Upper lobe of left lung (tissue), 6 donors: ENCODE data around the gene ADD1. TPM values are rescaled to one million over a fixed set of nuclear protein-coding genes. Genes with fewer than 3 reads are reported as not detected.

Experiments used
- ATAC-seq, 2 donors: fragments of 200-7000 bp; cut with Tn5 transposase; one replicate each; pipeline ENCODE4 v1.9.1; 2022; ENCODE audit warnings: mild to moderate bottlenecking in 2 of 2, moderate library complexity in 2 of 2; ENCODE audit not compliant: low FRiP score in 2 of 2
- DNase-seq, 2 donors: peaks; one replicate each; pipeline ENCODE4 v3.0.0-alpha.2; 2019 to 2020
- H3K27ac ChIP-seq, 4 donors: fragments of 200-600 bp; sonication (generic); one replicate each; pipeline ENCODE4 v1.5.1; 2016 to 2019
- H3K27me3 ChIP-seq, 4 donors: fragments of 200-600 bp; sonication (generic); one replicate each; pipeline ENCODE4 v1.5.1; 2017 to 2019
- H3K36me3 ChIP-seq, 4 donors: fragments of 200-600 bp; sonication (generic); one replicate each; pipeline ENCODE4 v1.5.1; 2016 to 2019
- H3K4me1 ChIP-seq, 4 donors: fragments of 200-600 bp; sonication (generic); one replicate each; pipeline ENCODE4 v1.5.1; 2018 to 2019
- H3K4me3 ChIP-seq, 4 donors: fragments of 200-600 bp; sonication (generic); one replicate each; pipeline ENCODE4 v1.5.1; 2017 to 2019; ENCODE audit warnings: mild to moderate bottlenecking in 2 of 4, moderate library complexity in 1 of 4
- H3K9me3 ChIP-seq, 4 donors: fragments of 200-600 bp; sonication (generic); one replicate each; pipeline ENCODE4 v1.5.1; 2018 to 2019
- EP300 ChIP-seq, 4 donors: sonication (generic); formaldehyde crosslinking; IDR thresholded peaks; one replicate each; pipeline ENCODE4 v1.5.1; 2017; ENCODE audit warnings: antibody characterized with exemption in 4 of 4, control low read depth in 2 of 4
- POLR2A ChIP-seq, 4 donors: fragments of 450-650 bp; IDR thresholded peaks; one replicate each; pipeline ENCODE4 v1.5.1; 2016 to 2017; ENCODE audit warnings: antibody characterized with exemption in 4 of 4, mild to moderate bottlenecking in 2 of 4
- POLR2AphosphoS5 ChIP-seq, 2 donors: sonication (generic); formaldehyde crosslinking; IDR thresholded peaks; one replicate each; pipeline ENCODE4 v1.5.1; 2017; ENCODE audit warnings: antibody characterized with exemption in 2 of 2
- WGBS, 2 donors: methylation state at CpG; one replicate each; pipeline ENCODE4 v1.1.5; 2017 to 2018; 5-methylcytosine and 5-hydroxymethylcytosine counted together
- total RNA-seq, 6 donors: library from RNA; depleted of rRNA in 4 of 6; stranded (reverse); fragments of >200 nt in 4 of 6; gene quantifications; one replicate each; pipeline versions ENCODE4 v1.1.0 to v1.2.1, GENCODE V29; 2016 to 2021
- TF ChIP-seq, protein P1 (sequence below), 6 experiments: fragments of 450-650 bp in 4 of 6; fragments of 200-600 bp in 2 of 6; sonication (generic) in 2 of 6; IDR thresholded peaks; one replicate each; pipeline ENCODE4 v1.5.1; 2016 to 2019; ENCODE audit warnings: antibody characterized with exemption in 6 of 6
- donor health status: DM: no; HTN: no; CAD: no; lungs with moderate emphysema.
- donor health status: DM: no; HTN: yes; CAD: no; lungs with severe emphysema.

The ADD1 gene
- total RNA-seq, 6 donors from 2014 or later: 184 to 651 (median 290) TPM

DNA sequence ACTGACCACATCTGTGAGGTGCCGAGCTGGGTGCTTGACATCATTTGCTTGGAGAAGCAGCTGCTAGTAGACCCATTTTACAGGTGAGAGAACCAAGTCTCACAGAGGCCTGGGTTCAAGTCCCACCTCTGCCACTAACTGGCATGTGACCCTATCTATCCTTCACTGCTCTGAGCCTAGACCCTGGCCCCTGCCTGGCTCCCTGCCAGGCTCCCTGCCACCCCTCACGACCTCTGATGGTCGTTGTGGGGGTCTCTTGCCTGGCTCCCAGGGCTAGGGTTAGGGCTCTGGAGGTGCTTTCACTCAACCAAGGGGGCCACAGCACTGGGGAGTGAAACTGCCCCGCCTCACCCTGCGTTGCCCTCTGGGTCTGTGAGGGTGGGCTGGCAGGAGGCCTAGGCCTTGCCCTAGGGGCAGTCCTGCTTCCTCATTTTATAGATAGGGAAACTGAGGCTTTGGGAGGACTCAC lies 7.2 kb upstream of the ADD1 start:
- Histone ChIP-seq H3K4me3 (no peak overlapping the region), H3K27me3 (no peaks in the 10 kb centered on the region), H3K27ac (peak overlapping the region in 3 of 4 donors; percentile 36 to 76 (median 76)), H3K4me1 (peaks cover 15 to 35% (median 28%) of the 10 kb centered on the region in 4 donors), H3K36me3 (peaks cover 9 to 49% (median 43%) of the 10 kb centered on the region in 4 donors), H3K9me3 (no peaks in the 10 kb centered on the region)
- TF ChIP-seq, protein P1, sequence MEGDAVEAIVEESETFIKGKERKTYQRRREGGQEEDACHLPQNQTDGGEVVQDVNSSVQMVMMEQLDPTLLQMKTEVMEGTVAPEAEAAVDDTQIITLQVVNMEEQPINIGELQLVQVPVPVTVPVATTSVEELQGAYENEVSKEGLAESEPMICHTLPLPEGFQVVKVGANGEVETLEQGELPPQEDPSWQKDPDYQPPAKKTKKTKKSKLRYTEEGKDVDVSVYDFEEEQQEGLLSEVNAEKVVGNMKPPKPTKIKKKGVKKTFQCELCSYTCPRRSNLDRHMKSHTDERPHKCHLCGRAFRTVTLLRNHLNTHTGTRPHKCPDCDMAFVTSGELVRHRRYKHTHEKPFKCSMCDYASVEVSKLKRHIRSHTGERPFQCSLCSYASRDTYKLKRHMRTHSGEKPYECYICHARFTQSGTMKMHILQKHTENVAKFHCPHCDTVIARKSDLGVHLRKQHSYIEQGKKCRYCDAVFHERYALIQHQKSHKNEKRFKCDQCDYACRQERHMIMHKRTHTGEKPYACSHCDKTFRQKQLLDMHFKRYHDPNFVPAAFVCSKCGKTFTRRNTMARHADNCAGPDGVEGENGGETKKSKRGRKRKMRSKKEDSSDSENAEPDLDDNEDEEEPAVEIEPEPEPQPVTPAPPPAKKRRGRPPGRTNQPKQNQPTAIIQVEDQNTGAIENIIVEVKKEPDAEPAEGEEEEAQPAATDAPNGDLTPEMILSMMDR (IDR thresholded peaks at IDR 0.05): no peak
- TF ChIP-seq POLR2A (IDR thresholded peaks at IDR 0.05) (no peak), POLR2AphosphoS5 (IDR thresholded peaks at IDR 0.05) (no peak), EP300 (IDR thresholded peaks at IDR 0.05) (no peak)
- ATAC-seq: no peak
- peak in 1 of 2 donors; percentile 47 for DNase-seq
- WGBS, 2 donors: 76 to 78% methylated on average over 1 to 5 of the region's 5 CpGs

GRCh38 chr4:2837110-2837903 lies 6.3 kb upstream of the ADD1 start:
- DNase-seq: peak; percentile 21 to 46
- 62 to 68% methylated on average over 18 to 20 of the region's 20 CpGs for WGBS, 2 donors
- Histone ChIP-seq H3K4me3 (peak overlapping the region in 1 of 4 donors; percentile 5), H3K27ac (peak overlapping the region; percentile 68 to 83 (median 76)), H3K9me3 (no peaks in the 10 kb centered on the region), H3K36me3 (peaks cover under 1 to 41% (median 34%) of the 10 kb centered on the region in 4 donors), H3K27me3 (no peaks in the 10 kb centered on the region), H3K4me1 (peaks cover 16 to 36% (median 28%) of the 10 kb centered on the region in 4 donors)
- ATAC-seq: peak in 1 of 2 donors; percentile 4
- TF ChIP-seq POLR2A (IDR thresholded peaks at IDR 0.05) (no peak), EP300 (IDR thresholded peaks at IDR 0.05) (no peak), POLR2AphosphoS5 (IDR thresholded peaks at IDR 0.05) (no peak)
- TF ChIP-seq, protein P1 (IDR thresholded peaks at IDR 0.05): no peak

DNA sequence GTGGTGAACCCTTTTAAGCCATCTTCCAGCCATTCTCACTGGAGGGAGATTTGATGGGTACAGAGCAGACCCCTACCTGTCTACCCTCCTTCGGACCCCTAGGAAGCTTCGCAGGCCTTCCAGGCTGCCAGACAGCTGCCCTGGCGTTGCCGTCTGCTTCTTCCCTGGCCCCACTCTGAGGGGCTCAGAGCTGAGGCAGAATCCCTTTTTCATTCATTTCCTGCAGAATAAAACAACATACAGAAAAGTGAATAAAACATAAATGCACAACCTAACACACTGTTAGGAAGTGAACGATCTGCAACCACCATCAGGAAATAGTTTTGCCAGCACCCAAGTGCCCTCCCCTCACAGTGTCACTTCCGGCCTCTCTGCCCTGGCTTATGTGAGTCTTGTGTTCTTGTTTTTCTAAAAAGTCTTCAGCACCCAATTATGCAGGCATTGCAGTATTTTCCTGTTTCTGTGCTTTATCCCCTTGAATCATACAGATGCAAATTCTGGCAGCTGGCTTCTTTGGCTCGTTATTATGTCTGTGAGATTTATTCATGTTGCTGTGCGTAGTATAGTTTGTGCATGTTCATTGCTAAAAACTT lies 5.6 kb upstream of the ADD1 start:
- ATAC-seq: peak; percentile 59 to 62

DNA sequence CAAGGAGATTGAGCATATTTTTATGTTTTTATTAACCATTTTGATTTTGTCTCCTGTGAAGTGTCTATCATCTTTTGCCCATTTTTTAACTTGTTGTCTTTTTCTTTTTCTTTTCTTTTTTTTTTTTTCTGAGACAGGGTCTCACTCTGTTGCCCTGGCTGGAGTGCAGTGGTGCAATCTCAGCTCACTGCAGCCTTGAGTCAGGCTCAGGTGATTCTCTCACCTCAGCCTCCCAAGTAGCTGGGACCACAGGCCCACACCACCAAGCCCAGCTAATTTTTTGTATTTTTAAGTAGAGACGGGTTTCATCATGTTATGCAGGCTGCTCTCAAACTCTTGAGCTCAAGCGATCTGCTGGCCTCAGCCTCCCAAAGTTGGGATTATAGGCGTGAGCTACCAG lies 4.6 kb upstream of the ADD1 start:
- Histone ChIP-seq H3K4me1 (peaks cover 25 to 45% (median 34%) of the 10 kb centered on the region in 4 donors), H3K27ac (peak overlapping the region in 1 of 4 donors; percentile 76), H3K4me3 (no peak overlapping the region), H3K36me3 (peaks cover 0 to 23% (median 17%) of the 10 kb centered on the region in 4 donors), H3K27me3 (no peaks in the 10 kb centered on the region), H3K9me3 (no peaks in the 10 kb centered on the region)
- no peak for ATAC-seq
- DNase-seq: no peak
- 95% methylated on average over 3 of the region's 3 CpGs for WGBS, 2 donors
- TF ChIP-seq POLR2AphosphoS5 (IDR thresholded peaks at IDR 0.05) (no peak), EP300 (IDR thresholded peaks at IDR 0.05) (no peak), POLR2A (IDR thresholded peaks at IDR 0.05) (no peak)
- TF ChIP-seq, protein P1 (IDR thresholded peaks at IDR 0.05): no peak

More for the DNA sequence above, 5.6 kb upstream of the ADD1 start:
- no peak for TF ChIP-seq EP300 (IDR thresholded peaks at IDR 0.05)
- TF ChIP-seq POLR2A (IDR thresholded peaks at IDR 0.05): no peak
- TF ChIP-seq, protein P1 (IDR thresholded peaks at IDR 0.05): no peak
- peak in 1 of 2 donors; percentile 51 for TF ChIP-seq POLR2AphosphoS5 (IDR thresholded peaks at IDR 0.05)
- H3K4me3 ChIP-seq: peak overlapping the region in 2 of 4 donors; percentile 3 to 5
- peaks cover 0 to 34% (median 27%) of the 10 kb centered on the region in 4 donors for H3K36me3 ChIP-seq
- peak overlapping the region; percentile 68 to 83 (median 76) for H3K27ac ChIP-seq
- DNase-seq: peak; percentile 6 to 62
- no peaks in the 10 kb centered on the region for H3K9me3 ChIP-seq
- peaks cover 23 to 43% (median 33%) of the 10 kb centered on the region in 4 donors for H3K4me1 ChIP-seq
- WGBS, 2 donors: 30 to 34% methylated on average over 8 of the region's 8 CpGs
- no peaks in the 10 kb centered on the region for H3K27me3 ChIP-seq
